Endometrium (tissue), 2 donors: ENCODE results near the gene PCDHGC4.

Experiments used
- FAIRE-seq: peaks from 2 replicates; lab custom pipeline; 2012; peaks lifted over from hg19 to GRCh38; lab: Jason Lieb, UNC
- donor health status: control.
- donor health status: control.

Gene PCDHGC4

GRCh38 chr5:141490271-141490670 is 5.4 kb downstream of the PCDHGC4 start:
- no peak for FAIRE-seq

- no peak for FAIRE-seq
Observed at GRCh38 chr5:141490771-141491170, 5.9 kb downstream of the PCDHGC4 start.

GRCh38 chr5:141491323-141492167 is 6.7 kb downstream of the PCDHGC4 start:
- FAIRE-seq: no peak

GRCh38 chr5:141492168-141492885 is 7.5 kb downstream of the PCDHGC4 start:
- FAIRE-seq: no peak

DNA sequence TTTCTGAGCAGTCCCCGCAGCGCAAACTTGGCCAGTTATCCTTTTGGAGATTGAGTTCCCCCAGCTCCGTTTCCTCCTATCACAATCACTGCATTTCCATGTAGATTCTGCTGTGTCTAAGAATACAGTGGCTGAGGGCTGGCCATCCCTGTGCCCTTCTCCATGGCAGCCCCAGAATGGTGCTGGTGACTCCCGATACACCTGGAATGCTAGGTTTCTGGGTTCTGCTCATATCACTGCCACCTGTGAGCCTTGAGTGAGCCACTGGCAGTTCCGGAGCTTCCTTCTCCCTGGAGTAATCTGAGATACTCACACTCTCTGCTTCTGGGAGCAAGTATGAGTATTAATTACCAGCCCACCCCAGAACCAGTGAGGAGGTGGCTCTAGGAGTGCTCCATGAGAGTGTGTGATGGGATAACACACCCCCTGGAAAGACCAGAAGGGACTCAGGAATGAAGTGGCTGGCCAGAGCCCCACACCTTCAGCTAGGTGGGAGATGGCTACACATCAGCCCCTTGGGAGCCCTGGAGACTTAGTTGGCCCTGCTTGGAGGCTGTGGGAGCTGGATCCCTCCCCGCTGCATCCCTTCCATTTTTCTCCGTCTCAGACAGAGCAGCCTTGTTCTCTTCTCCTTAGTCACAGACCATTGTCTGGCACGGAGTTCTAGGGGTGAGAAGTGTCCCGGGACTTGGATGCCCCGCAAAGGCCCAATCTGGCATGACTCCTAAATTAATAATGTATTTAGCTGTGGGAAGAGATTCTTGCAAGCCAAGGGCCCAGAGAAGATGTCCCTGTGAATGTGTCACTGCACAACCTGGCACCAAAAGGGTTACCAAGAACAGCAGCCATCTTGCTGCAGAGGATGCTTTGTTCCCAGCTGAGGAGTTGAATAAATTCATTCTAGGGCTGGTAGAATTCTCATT is 8.9 kb downstream of the PCDHGC4 start:
- FAIRE-seq: no peak

- no peak for FAIRE-seq
Observed at GRCh38 chr5:141494761-141495452, 10.1 kb downstream of the PCDHGC4 start.

DNA sequence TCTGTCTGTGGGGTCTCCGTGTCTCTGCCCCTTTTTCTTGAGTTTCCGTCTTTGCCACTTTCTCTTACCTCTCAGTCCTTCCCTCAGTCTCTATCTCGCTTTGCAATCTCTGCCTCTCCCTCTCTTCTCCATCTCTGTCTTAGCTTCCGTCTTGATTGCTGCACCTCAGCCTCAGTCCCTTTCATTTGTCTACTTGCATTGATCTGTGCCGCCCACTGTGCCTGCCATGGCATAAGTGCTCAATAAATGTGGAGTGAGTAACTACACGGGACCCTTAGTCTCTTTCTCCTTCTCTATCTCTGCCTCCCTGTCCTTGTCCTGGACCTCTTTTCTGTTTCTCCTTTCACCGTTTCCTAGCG is 10.6 kb downstream of the PCDHGC4 start:
- FAIRE-seq: no peak

DNA sequence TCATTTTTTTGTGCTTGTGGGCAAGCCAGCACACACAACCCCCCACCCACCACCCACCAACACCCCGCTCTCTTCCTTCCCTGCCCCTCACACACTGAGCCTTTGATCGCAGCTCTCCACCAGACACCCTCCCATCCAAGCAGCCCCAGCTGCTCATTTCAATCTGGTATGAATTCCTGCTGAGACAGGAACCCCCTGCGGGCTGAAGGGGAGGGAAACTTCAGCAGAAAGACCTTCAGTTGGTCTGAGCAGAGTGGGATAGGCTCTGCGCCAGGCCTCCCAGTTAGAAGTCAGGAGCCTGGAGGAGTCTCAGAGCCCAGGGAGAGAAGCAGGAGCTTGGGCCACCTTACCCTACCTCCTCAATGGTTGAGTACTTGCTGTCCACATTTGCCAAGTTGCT is 11.2 kb downstream of the PCDHGC4 start:
- no peak for FAIRE-seq

DNA sequence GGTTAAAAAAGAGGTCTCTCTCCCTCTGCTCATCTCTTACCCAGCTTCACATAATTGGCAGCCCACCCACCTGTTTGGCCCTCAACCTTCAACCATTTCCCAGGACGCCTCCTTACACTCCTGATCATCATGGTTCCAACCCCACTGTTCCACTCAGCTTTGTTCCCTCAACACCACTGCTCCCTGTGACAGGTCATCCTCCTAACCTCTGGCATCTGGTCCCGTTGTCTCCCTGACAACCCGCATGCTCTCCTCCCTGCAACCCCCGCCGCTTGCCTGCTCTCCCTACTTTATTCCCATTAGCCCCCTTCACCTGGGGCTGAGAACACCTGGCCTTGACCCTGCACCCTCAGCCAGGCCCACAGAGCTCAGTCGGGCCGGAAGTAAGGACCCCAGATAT is 16.9 kb downstream of the PCDHGC4 start:
- no peak for FAIRE-seq

DNA sequence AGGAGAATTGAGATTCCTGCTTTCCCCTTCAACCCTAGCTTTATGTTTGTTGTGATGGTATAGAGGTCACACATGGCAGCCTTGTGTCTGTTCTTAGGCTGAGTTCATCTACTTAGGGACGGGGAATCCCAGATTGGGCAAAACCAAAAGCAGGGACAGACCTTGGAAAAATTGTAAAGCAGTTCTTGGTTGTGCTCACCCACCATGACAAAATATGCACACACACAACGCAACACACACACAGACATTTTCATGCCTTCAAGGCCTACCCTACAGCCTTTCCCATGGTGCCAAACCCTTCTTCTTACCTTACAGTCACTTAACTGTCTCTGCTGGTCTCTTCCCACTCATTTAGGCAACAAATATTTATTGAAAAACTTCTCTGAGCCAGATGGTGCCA is 18.9 kb downstream of the PCDHGC4 start:
- FAIRE-seq: no peak

GRCh38 chr5:141504216-141504615 is 19.4 kb downstream of the PCDHGC4 start:
- no peak for FAIRE-seq

- no peak for FAIRE-seq
Observed at GRCh38 chr5:141506381-141507155, 21.7 kb downstream of the PCDHGC4 start.

- FAIRE-seq: no peak
Observed at GRCh38 chr5:141507387-141508091, 22.7 kb downstream of the PCDHGC4 start.

DNA sequence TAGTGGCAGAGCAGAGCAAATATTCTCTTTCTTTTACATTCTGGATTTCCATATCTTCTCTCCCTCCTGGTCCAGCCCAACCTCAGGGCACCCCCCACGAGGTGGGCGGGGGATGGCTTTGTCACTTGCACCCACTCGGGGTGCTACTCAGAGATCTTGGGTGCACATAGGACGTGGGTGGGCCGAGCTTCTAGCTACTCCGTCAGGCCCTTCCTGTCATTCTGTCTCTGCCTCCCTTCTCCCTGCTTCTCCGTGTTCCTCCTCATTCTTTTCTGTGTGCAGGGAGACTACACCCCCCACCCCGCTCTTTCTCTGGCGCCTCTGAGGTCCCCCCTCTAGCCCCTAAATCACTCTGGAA is 23.6 kb downstream of the PCDHGC4 start:
- FAIRE-seq: no peak

DNA sequence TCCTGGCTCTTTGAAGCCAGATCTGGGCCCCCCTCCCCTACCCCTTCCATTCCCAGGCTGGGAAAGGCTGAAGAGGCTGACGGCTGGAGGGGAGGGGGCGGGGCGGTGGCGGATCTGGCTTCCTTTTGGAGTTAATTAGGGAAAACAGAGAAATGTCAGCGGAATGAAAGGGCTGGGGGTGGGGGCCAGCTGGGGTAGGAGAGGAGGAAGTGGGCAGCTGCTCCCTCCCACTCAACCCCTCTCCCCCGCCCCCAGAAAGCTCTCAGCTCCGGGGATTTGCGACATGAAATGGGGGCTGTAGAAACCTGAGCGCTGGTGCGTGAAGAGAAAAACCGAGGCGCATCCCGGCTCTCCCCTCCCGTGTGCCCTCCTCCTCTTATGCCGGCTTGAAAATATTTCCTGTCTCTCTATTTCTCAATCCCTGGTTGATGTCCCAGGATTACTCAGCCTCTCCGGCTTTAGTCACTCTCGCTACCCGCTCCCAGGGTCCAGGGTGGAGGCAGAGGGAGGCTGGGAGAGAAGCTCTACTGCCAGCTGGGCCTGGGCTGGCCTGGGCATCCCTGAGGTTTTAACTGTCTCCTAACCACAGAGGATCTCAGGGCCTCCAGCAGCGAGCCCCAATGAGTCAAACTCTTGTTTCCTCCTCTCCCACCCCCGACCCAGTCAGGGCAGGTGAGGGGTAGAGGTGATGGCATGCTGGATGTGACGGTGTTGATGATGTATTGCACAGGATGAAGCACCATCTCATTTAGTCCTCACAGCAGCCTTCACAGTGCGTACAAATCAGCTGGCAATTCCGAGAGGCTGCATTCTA is 24.2 kb downstream of the PCDHGC4 start:
- FAIRE-seq: no peak

DNA sequence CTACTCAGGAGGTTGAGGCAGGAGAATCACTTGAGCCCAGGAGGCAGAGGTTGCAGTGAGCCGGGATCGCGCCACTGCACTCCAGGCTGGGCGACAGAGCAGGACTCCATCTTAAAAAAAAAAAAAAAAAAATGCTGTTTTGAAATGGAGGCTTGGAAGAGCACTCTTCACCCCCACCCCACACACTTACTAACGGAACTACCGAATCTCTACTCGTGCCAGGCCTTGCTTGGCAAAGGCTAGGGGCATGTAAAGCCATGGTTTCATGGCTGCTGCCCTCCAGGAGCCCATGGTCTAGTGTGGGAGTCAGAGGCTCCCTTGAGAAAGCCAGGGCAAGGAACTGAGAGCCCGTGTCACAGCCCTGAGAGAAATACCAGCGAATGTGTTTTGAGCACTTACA is 25.3 kb downstream of the PCDHGC4 start:
- no peak for FAIRE-seq

DNA sequence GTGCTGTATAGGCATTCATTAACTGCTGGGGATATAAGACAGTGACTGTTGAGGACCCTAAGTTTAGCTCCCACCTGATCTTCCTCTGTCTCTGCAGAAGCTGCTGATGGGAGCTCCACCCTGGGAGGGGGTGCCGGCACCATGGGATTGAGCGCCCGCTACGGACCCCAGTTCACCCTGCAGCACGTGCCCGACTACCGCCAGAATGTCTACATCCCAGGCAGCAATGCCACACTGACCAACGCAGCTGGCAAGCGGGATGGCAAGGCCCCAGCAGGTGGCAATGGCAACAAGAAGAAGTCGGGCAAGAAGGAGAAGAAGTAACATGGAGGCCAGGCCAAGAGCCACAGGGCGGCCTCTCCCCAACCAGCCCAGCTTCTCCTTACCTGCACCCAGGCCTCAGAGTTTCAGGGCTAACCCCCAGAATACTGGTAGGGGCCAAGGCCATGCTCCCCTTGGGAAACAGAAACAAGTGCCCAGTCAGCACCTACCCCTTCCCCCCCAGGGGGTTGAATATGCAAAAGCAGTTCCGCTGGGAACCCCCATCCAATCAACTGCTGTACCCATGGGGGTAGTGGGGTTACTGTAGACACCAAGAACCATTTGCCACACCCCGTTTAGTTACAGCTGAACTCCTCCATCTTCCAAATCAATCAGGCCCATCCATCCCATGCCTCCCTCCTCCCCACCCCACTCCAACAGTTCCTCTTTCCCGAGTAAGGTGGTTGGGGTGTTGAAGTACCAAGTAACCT is 26.2 kb downstream of the PCDHGC4 start:
- FAIRE-seq: no peak

DNA sequence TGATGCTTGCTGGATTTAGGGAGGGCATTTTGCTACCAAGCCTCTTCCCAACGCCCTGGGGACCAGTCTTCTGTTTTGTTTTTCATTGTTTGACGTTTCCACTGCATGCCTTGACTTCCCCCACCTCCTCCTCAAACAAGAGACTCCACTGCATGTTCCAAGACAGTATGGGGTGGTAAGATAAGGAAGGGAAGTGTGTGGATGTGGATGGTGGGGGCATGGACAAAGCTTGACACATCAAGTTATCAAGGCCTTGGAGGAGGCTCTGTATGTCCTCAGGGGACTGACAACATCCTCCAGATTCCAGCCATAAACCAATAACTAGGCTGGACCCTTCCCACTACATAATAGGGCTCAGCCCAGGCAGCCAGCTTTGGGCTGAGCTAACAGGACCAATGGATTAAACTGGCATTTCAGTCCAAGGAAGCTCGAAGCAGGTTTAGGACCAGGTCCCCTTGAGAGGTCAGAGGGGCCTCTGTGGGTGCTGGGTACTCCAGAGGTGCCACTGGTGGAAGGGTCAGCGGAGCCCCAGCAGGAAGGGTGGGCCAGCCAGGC is 27.0 kb downstream of the PCDHGC4 start:
- no peak for FAIRE-seq
